Cardiac fibroblast (primary cell): ENCODE measurements around the gene VAMP4.
A peak's percentile ranks its signal among the peaks of the same experiment; 100 is the strongest.
"Not testable (repeated sequence)": the region's sequence is repeated elsewhere in the genome, so short reads cannot be mapped to it uniquely, and the experiment has no call there.

ENCODE experiments used
- DNase-seq, 2 donors: peaks; one replicate each; pipeline versions ENCODE4 v3.0.0 to v3.0.0-alpha.2; 2010; ENCODE audit warnings: low read depth in 2 of 2
- H3K4me3 ChIP-seq, 2 donors: replicated peaks in 1 of 2; 1 replicate in 1 of 2; 2 replicates in 1 of 2; pipeline ENCODE4 v1.5.1; 2011; ENCODE audit warnings: low read depth in 2 of 2, low read length in 2 of 2, mild to moderate bottlenecking in 2 of 2, moderate library complexity in 1 of 2
- CTCF ChIP-seq: IDR thresholded peaks from one replicate; pipeline ENCODE4 v1.5.1; 2011; ENCODE audit warnings: low read depth, mild to moderate bottlenecking, low read length, inconsistent platforms

VAMP4 gene

DNA sequence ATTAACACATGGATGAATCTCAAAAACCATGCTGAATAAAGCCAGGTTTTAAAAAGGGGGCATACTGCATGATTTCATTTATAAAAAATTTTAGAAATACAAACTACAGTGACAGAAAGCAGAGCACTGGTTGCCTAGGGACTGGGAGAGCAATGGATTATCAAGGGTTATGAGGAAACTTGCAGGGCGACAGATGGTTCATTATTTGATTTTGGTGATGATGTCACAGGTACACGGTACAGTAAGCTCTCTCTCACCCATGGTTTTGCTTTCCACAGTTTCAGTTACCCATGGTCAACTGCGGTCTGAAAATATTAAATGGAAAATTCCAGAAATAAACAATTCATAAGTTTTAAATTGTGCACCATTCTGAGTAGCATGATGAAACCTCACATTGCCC lies 14.1 kb downstream of the VAMP4 start:
- no peak for DNase-seq
- TF ChIP-seq CTCF: no peak
- no peak overlapping the region for H3K4me3 ChIP-seq

DNA sequence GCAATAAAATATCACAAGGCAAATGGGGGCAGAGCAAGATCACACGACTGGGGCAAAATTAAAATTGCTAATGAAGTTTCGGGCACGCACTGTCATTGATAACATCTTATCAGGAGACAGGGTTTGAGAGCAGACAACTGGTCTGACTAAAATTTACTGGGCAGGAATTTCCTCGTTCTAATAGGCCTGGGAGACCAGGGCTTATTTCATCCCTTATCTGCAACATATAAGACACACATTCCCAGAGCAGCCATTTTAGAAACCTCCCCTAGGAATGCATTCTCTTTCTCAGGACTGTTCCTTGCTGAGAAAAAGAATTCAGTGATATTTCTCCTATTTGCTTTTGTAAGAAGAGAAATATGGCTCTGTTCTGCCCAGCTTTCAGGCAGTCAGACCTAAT lies 18.7 kb downstream of the VAMP4 start:
- H3K4me3 ChIP-seq, DNase-seq: not testable (repeated sequence)

GRCh38 chr1:171718848-171719247 lies 23.0 kb downstream of the VAMP4 start:
- no peak overlapping the region for H3K4me3 ChIP-seq

DNA sequence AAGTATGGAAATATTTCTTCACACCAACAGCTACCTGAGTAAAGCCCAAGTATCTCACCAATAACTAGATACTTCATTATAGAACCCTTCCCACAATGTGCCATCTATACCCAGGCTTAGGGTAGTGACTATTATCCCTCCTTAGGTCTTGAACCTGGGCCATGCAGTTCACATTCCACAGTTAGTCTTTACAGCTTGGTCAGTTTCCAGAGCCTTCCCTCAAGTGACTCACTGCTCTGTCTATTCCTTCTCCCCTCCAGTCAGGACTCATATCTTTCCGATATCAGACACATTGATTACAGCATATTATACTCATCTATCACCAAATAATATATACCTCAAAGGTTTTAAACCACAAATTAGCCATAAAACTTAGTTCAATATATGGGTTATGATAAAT lies 23.6 kb downstream of the VAMP4 start:
- no peak overlapping the region for H3K4me3 ChIP-seq
- TF ChIP-seq CTCF: no peak
- peak in 1 of 2 donors; percentile 44 for DNase-seq

More at GRCh38 chr1:171718848-171719247, 23.0 kb downstream of the VAMP4 start:
- no peak for TF ChIP-seq CTCF
- DNase-seq: no peak

DNA sequence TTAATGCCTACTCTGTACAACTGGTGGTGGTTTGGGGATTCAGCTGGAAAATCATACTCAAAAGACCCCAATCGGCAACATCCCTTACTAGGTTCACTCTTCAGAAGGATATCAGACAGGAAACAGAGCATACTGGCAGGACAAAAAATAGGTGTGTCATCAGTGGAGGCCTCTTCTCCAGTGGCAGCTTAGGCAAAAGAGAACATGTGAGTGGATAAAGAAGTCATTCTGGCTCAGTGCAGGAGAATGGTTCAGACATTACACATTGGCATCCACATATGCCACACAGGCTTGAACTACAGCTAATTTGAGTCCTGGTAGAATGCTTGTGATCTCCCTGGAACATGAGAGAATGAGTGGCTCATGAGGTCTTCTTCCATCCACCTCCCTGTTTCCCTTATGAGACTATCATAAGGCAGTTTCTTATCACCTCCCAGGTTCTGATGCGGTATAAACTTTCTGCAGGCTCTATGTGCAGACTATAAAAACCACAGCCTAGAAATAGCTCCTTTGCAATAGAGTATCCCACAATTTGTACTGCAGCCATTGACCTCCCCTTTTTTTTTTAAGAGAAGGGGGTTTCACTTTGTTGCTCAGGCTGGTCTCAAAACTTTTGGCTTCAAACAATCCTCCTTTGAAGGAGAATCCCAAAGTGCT lies 24.7 kb downstream of the VAMP4 start:
- H3K4me3 ChIP-seq: no peak overlapping the region
- peak in 1 of 2 donors; percentile 33 for DNase-seq
- TF ChIP-seq CTCF: no peak

DNA sequence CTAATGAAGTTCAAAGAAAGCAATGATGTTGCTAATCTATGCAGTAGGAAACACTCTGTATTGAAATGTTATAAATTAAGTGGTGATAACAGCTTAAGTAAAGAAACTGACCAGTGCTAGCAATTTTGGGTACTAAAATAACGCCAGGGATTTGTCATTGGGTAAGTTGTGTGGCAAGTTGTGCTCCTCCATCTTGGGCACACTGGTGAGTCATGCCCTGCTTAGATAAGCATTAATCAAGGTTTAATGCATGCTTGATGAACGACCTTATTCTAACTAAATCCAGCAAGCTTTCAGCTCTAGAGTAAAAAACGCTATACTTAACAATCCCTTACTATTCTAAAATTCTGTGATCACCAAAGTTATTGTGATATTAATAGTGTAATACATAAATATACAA lies 25.2 kb downstream of the VAMP4 start:
- no peak for TF ChIP-seq CTCF
- no peak overlapping the region for H3K4me3 ChIP-seq
- DNase-seq: peak; percentile 37 to 45

- no peak overlapping the region for H3K4me3 ChIP-seq
- DNase-seq: peak; percentile 47 to 55
- peak; percentile 39 for TF ChIP-seq CTCF
Measured at GRCh38 chr1:171715813-171716251, 26.0 kb downstream of the VAMP4 start.
